RPMI8226 (cell line): ENCODE data around the gene VWF.
"Not testable (repeated sequence)": the region's sequence is repeated elsewhere in the genome, so short reads cannot be mapped to it uniquely, and the experiment has no call there.

Source experiments
- DNase-seq: peaks from one replicate; pipeline ENCODE4 v3.0.0-alpha.2; 2015

Gene VWF

GRCh38 chr12:6032726-6033125, 91.7 kb downstream of the VWF start:
- no peak for DNase-seq

DNA sequence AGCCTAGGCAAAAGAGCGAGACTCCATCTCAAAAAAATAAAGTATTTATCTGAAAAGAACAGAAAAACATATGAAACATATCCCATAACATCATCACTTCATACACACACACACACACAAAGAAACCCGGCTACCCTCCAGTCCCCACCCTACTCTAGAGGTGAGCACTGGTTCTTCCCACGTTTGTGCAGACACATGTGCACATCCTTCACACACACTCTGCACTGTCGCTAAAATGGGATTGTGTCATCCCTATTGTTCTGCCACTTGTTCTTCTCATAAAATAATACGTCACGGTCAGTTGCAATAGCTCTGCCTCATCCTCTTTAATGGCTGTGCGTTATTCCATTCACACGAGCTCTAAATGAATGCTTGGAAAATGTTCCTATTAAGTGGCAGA, 93.5 kb downstream of the VWF start:
- no peak for DNase-seq

- DNase-seq, result peak; percentile 21
Observed at GRCh38 chr12:6030081-6030480, 94.4 kb downstream of the VWF start.

- DNase-seq, result no peak
Observed at GRCh38 chr12:6029401-6029800, 95.1 kb downstream of the VWF start.

DNA sequence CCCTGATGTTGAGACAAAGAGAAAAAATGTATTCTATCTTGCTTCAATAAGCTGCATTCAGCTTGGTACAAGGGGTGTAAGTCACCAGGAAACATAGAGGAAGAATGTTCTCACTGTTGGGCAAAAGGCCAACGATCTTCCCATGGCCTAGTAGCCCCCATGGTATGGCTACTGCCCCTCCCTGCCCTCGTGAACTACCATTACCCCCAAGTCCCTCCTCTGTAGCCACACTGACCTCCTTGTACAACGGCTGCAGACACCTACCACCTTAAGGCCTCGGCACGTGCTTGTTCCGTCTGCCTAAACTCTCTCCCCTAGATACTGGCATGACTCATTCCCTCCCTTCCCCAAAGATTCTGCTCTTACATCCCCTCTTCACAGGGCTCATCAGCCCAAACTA, 97.5 kb downstream of the VWF start:
- DNase-seq, result no peak

DNA sequence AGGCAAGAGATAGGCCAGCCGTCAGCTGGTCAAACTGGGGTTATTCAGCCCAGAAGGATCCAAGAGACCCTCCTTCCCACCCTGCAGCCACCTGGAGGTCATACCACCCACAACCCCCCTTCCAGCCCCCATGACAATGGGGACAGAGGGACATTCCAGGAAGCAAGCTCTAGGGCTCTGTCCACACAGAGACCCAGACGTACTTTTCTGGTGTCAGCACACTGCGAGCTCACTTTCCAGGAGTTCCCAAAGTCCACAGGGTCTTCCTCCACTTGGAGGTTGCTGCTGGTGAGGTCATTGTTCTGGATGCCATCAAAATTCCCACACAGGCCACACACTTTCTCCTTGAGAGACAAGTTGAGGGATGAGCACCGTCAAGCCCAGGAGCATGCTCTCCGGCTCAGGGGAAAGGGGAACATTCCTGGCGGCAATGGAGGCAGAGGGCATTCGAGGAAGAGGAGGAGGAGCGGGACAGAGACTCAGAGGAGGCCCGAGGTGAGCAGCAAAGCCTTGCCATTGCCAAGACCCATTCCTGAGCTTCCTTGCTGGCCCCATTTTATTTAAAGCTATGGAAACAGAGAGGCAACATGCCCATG, 98.7 kb downstream of the VWF start:
- not testable (repeated sequence) for DNase-seq

GRCh38 chr12:6024066-6024465, 100.4 kb downstream of the VWF start:
- not testable (repeated sequence) for DNase-seq

- no peak for DNase-seq
Observed at GRCh38 chr12:6020930-6021329, 103.5 kb downstream of the VWF start.

DNA sequence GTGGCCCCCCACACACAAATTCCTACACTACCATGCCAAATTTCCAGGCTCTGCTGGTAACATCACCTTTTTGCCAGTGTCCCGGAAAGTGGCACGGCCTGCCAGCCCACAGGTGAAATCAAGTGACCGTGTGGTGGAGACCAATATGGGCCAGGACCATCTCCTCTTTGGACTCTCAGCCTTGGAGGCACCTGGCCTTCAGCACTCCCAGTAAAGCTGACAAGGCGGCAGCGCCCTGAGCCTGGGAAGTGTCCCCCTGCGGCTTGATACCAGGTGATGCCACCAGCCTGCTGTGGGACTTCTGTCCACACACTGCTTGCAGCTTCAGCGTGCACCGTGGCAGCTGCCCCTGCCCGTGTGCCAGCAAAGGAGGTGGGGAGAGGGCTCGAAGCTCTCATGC, 104.0 kb downstream of the VWF start:
- not testable (repeated sequence) for DNase-seq

DNA sequence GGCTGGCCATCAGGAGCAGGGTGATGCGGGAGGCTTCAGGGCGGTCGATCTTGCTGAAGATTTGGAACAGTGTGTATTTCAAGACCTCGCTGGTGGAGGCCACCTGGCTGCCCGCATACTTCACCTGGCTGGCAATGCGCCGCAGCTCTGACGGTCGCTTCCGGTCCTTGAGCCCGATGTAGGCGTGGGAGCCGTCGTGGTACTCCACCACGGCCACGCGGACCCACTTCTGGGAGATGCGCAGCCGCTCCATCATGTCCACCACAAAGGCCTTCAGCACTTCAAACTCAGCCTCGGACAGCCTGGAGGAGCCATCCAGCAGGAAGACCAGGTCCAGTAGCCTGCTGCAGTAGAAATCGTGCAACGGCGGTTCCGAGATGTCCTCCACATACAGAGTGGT, 105.2 kb downstream of the VWF start:
- not testable (repeated sequence) for DNase-seq

GRCh38 chr12:6018265-6018664, 106.2 kb downstream of the VWF start:
- DNase-seq, result no peak

GRCh38 chr12:6016756-6017155, 107.7 kb downstream of the VWF start:
- no peak for DNase-seq

DNA sequence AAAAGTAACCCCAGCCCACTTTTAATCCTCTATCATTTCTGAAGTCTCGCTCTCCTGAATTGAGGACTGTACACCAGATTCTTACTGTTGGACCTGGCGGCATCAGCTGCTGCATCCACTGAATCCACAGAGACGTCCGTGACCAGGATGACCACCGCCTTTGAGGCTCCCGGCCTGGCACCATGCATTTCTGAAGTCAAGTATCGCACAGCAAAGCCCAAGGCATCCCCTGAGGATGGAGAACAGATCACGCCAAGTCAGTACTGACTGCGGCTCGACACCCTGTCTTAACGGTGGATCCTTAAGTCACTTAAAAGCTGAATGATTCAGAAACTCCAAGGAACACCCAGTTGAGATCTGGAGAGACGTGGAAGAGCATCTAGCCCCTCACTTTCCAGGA, 108.5 kb downstream of the VWF start:
- DNase-seq, result not testable (repeated sequence)

- not testable (repeated sequence) for DNase-seq
Observed at GRCh38 chr12:6015271-6015670, 109.2 kb downstream of the VWF start.

DNA sequence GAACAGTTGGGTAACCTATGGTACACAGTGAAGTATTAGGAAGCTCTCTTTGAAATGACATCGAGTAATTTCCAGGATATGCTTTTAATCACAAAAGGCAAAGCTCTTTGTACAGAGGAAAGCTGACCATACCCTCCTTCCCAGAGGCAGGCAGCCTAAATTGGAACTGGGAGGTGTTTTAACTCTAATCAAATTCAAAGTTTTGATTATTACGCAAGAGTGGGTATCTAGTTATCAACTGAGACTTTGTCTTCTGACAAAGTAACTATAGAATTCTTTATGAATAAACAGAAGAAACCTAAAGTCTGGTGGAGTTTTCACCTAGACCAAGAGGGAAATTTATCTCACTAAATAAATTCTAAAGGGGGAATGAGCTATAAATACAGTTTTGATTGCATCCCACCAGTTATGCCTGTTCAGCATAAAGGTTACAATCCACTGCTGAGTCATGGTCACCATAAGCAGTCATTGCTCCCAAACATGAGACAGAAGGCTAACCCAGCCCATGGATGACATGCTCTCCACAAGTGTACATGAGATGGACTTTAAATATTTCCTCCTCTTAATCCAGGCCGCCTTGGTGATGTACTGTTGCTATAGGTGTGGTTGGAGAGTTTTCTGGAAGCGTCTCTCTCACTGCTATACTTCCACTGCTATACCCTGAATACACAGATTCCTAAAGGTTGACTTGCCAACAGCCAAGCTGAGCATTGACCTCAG, 113.7 kb downstream of the VWF start:
- not testable (repeated sequence) for DNase-seq

DNA sequence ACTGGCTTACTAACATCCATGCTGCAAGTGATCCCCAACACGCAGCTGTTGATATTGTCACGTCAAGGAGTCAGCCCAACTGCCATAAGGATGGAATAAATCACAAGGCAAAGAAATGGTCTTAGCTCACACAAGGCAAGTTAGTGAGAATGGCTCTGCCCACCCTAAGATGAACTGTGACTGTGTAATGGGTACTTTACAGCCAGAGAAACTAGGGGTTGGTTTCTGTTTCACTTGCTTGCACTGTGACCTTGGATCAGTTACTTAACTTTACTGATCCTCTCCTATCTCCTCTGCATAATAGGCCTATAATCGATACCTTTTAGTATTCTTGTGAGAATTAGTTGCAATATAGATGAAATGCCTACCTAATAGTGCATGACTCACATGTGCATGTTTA, 127.2 kb downstream of the VWF start:
- no peak for DNase-seq

DNA sequence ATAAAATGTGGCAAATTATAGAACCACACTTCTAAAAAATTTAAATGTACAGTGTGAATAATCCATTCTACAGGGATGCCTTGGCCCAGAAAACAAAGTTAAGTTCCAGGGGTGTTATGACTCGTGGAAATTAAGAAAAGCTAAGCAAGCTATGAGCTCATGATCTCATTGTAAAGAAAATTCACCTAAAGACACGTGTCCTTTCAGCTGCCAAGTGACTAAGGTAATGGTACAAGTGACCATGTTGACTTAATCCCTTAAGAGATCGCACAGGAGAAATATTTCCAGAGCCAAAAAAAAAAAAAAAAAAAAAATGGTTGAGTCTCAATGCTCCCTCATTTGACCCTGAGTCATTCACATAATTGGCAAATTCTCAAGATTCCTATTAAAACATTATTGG, 128.0 kb downstream of the VWF start:
- DNase-seq, result no peak

DNA sequence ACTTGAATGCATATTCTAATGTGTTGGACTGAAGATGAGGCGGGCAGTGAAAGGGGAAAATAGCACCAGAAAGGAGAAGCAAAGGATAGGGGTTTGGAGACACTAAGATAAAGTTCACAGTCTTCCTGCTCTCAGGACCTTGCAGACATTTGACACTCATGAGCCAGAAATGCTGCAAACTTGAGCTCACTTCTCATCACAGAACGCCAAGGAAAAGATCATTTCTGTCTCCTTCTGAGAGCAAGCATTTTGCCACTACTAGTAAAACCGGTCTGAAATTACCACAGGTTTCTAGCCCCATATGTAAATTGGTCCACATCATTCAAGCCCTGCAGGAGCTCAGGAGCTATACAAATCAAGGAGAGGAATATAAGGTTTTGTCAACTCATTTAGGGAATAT, 134.8 kb downstream of the VWF start:
- DNase-seq, result no peak

DNA sequence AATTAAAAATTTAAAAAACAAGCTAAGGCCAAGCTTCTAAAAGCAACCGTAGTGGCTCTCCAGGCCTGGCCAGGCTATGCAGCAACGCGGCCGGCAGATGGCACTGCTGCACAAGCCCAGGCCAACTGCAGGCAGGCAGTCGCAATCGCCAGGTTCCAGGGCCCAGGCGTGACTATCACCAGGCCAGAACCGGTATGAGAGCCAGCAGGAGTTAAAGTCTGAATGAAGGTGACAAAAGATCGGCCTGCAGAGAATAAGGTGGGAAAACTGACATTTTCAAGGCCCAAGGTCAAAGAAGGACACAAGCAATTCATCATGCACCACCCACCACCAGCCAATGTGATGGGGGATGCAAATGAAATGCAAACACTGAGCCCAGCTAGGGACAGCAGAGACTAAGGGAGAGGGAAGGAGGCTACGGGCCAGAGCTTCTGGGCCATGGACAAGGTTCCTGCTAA, 135.8 kb downstream of the VWF start:
- peak; percentile 79 for DNase-seq

GRCh38 chr12:5988088-5988487, 136.4 kb downstream of the VWF start:
- DNase-seq, result no peak

GRCh38 chr12:5987573-5987972, 136.9 kb downstream of the VWF start:
- DNase-seq, result no peak

- no peak for DNase-seq
Observed at GRCh38 chr12:5985471-5985870, 139.0 kb downstream of the VWF start.

GRCh38 chr12:5984873-5985272, 139.6 kb downstream of the VWF start:
- DNase-seq, result no peak

- no peak for DNase-seq
Observed at GRCh38 chr12:5982106-5982505, 142.4 kb downstream of the VWF start.

GRCh38 chr12:5977556-5977955, 146.9 kb downstream of the VWF start:
- DNase-seq, result no peak
